GM19395 (cell line): ENCODE data around the gene DEPDC5.

Source experiments
- ATAC-seq: cut with Tn5 transposase; IDR thresholded peaks from one replicate; pipeline ENCODE4 v1.9.1; 2021; ENCODE audit warnings: mild to moderate bottlenecking, moderate library complexity; ENCODE audit not compliant: unreplicated experiment

The DEPDC5 gene

DNA sequence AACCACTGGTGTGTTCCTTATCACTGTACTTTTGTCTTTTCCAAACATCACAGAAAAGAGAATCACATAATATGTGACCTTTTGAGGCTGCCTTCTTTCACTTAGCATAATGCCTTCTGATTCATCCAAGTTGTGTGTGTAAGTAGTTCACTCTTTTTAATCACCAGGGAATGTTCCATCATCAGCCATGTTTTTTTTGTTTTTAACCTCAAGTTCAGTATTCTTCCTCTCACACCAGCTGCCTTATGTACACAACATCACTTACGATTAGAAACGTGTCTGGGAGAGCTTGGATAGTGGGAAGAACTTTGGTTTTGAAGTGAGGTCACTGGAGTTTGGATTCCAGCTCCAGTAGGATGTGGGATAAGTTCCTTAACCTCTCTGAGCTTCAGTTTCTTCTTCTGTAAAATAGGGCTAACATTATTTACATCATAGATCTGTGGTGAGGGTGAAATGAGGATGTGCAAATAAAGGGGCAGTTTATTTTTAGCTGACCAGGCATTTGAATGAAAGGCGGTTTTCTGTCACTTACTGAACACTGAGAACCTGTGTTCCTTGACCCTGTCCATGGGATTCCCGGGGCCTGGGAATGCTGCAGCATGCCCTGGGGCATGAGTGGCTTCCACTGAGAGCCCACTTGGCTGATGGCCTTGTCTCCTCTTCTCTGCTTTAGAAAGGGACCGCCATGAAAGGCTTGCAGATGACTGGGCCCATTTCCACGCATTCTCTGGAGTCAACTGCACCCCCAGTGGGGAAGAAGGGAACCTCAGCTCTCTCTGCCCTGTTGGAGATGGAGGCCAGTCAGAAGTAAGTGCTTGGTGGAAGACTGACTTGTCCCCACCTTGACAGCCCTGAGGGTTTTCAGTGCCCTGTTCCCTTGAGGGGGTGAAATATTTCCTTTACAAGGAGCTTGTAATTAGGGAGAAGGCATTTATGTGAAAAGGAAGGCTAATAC, 92.6 kb downstream of the DEPDC5 start:
- ATAC-seq, result no peak

- ATAC-seq, result no peak
Observed at GRCh38 chr22:31848411-31848810, 94.6 kb downstream of the DEPDC5 start.

GRCh38 chr22:31850135-31850534, 96.3 kb downstream of the DEPDC5 start:
- no peak for ATAC-seq

DNA sequence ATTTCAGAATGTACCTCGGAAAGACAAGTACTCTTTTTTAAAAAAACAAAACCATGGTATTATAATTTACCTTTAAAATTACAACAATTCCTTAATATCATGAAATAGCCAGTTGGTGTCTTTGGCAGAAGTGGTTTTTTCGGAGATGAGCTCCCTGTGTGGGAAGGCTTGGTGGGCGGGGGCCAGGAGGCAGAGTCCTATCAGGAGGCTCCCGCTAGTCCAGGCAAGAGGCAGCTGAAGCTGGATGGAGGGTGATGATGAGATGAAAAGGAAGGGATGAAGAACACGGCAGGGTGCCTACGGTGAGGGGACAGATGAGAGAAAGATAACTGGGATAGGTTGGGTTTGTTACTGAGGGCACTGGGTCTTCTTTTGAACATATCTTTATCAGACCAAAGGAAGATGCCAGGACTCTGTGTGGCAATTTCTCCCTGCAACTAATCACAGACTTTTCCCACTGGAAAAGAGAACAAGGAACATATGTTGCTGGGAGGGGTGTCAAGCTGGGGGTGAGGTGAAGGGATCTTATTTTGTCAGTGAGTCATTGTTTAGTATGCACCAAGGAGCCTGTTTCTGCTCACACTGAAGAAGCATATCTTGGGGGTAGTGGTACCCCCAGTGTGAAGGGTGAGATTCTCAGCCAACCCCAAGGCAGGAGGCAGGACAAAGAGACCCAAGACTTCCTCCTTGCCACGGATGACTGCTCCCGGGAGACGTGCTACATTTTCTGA, 99.0 kb downstream of the DEPDC5 start:
- no peak for ATAC-seq

DNA sequence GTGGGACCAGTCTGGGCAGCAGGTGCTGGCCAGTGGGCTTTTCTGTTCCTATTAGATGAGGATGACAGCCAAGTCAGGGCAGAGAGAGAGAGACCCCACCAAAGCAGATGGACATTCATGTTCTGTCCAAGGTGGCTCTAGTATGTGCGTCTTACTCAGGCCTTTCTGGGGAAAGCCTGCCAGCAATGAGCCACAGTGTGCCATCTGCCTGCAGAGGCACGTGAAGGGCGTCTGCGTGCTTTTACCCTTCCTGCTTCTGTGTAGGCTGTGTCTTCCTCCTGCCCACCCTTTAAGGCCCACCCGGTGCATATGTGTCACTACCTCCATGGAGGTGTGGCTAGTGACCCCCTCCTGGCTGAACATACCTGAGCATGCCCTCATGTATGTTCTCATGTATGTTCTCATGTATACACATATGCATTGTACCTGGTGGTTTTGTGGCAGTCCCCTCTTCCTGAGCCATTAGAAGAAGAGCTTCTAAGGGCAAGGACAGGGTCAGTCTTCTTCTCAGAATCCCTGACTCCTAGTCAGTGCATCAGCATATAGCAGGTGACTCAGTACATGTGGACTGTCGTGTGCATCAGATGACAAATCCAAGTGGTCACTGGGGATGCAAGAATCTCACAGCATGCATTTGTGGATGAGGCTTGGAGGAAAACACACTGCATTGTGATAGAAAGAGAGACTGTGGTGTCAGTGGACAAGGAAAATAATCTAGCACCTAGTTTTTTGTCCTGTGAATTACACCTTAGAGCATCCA, 100.1 kb downstream of the DEPDC5 start:
- no peak for ATAC-seq

DNA sequence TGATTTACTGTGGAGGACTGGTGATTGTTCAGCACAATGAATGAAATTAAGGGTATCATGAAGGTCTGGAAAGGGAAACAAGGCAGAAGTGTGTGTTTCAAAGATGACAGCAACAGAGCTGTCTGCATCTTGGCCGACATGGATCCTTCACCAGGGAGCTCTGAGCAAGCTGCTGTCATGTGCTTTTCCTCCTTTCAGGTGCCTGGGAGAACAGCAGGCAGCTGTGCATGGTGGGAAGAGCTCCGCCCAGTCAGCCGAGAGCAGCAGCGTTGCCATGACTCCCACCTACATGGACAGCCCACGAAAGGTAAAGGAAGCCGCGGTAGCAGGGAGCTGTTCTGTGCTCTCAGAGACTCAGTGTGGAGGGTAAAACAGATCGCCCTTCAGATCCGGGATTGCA, 103.4 kb downstream of the DEPDC5 start:
- no peak for ATAC-seq

DNA sequence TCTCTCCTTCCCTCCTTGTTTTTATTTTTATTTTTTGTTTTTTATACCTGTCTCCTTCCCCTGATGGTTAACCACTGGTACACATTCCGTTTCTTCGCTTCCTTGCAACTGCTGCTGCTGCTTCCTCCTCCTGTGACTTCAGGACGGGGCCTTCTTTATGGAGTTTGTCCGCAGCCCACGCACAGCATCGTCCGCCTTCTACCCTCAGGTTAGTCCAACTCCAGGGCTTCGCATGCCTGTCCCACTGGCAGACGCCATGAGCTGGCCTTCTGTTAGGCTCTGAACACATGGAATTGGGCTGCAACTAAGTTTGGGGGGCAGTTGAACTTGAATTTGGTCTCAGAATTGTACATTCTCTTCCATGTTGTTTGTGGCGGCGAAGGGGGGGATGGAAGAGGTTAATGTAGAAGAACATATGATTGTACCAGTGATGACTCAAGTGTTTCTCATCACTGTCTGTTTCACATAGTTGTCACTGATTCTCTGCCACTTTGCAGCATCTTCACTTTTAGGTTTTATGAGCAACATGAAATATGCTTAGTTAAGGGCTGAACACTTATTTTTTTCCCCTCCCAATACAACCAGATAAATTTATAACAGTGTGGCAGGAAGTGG, 107.5 kb downstream of the DEPDC5 start:
- ATAC-seq, result no peak

DNA sequence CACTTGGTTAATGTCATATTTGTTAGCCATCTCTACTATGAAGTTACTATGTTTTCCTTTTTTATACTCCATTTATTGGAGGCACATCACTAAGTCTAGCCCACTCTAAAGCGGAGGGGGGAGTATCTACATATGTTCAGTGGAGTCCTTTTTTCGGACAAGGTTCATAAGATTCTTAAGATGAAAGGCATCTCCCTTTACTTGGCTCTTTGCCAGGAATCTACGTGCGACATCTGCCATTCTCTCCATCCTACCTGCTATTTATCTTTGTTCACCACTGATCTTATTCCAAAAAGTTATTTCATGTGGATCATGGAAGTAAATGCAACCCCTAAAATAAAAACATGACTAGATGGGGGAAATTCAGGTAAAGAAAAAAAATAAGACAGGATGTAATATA, 113.1 kb downstream of the DEPDC5 start:
- no peak for ATAC-seq

- ATAC-seq, result no peak
Observed at GRCh38 chr22:31867386-31868153, 113.8 kb downstream of the DEPDC5 start.

DNA sequence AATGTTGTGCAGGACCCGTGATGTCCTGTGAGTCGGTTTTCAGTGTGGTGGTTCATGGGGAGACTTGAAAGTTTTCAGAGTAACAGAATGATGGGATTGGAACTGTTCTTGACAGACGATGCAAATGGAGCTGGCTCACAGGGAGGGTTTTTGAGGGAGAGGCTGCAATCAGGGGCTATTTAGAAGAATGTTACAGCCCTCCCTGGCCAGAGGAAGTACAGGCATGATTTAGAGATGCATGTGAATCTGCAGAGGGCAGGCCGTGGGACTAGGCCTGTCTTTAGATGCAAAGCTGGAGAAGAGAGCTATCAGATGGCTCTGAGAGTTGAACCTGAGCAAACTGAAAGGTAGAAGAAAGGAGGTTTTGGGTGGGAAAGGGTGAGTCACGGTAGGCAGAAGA, 115.9 kb downstream of the DEPDC5 start:
- ATAC-seq, result no peak

GRCh38 chr22:31870890-31871289, 117.1 kb downstream of the DEPDC5 start:
- no peak for ATAC-seq

GRCh38 chr22:31871480-31871879, 117.7 kb downstream of the DEPDC5 start:
- ATAC-seq, result no peak

- no peak for ATAC-seq
Observed at GRCh38 chr22:31872209-31872608, 118.4 kb downstream of the DEPDC5 start.

DNA sequence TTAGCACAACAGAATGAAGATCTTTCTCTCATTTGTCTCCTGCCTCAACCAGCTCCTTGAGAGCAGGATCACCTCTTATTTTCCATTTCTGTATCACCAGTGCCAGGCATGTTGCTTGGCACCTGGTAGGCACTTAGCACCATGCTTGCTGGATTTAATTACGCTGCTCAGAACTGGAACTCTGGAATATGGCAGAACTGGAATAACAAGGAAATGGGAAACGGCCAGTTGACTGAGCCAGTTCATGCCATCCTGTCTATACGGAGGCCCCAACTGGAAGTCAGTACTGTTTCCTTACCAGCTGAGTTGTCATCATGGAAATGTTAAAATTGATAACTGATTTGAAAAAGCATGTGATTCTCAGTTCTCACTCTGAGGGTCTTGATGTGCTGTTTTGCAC, 121.0 kb downstream of the DEPDC5 start:
- no peak for ATAC-seq

GRCh38 chr22:31876156-31876920, 122.5 kb downstream of the DEPDC5 start:
- ATAC-seq, result no peak

GRCh38 chr22:31879585-31879984, 125.8 kb downstream of the DEPDC5 start:
- ATAC-seq, result no peak

GRCh38 chr22:31881200-31881599, 127.4 kb downstream of the DEPDC5 start:
- ATAC-seq, result no peak

- no peak for ATAC-seq
Observed at GRCh38 chr22:31881865-31882264, 128.0 kb downstream of the DEPDC5 start.

- no peak for ATAC-seq
Observed at GRCh38 chr22:31882971-31883370, 129.2 kb downstream of the DEPDC5 start.
